Measurements from ENCODE around the gene ITGB5. TPM values are rescaled to one million over a fixed set of nuclear protein-coding genes. Genes with fewer than 3 reads are reported as not detected.

Gene ITGB5
- total RNA-seq, 1 experiment from 2014 or later: 67.2 TPM

DNA sequence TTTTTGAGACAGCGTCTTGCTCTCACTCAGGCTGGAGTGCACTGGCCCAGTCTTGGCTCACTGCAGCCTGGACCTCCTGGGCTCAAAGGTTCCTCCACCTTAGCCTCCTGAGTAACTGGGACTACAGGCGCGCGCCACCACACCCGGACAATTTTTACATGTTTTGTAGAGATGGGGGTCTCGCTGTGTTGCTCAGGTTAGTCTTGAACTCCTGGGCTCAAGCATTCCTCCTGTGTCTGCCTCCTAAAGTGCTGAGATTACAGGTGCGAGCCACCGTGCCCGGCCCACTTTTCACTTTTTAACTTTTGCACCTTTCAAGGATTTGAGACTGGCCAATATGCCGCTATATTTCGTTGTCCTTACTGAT is 750 bp upstream of the ITGB5 start:
- Histone ChIP-seq H3K9me3 (ENCODE audit: low read length) (no peaks in the 10 kb centered on the region), H3K36me3 (ENCODE audit: low read depth, low read length) (no peaks in the 10 kb centered on the region), H4K20me1 (ENCODE audit: low read length) (no peaks in the 10 kb centered on the region), H3F3A (ENCODE audit: low read length, unreplicated experiment) (no peaks in the 10 kb centered on the region), H3K9me2 (replicated peaks; ENCODE audit: low read length) (no peaks in the 10 kb centered on the region), H2AFZ (ENCODE audit: low read length) (no peak overlapping the region), H3K27me3 (ENCODE audit: low read length) (no peaks in the 10 kb centered on the region), H3K4me2 (ENCODE audit: low read length) (peak overlapping the region; percentile 98), H3K4me3 (ENCODE audit: low read length) (peak overlapping the region; percentile 83), H3K27ac (ENCODE audit: low read length) (no peak overlapping the region), H3K4me1 (ENCODE audit: insufficient read depth, low read length) (peaks cover 30% of the 10 kb centered on the region), H3K9ac (ENCODE audit: low read length) (peak overlapping the region; percentile 74; the same call in 1 of the 2 replicates), H3K79me2 (ENCODE audit: low read length) (peaks cover 20% of the 10 kb centered on the region)
- intact Hi-C loops (cut with micrococcal nuclease): loop anchor here (1.0 kb wide), 1 partner anchor 9 kb away; no protein-coding TSS in a partner anchor
- DNase-seq (no peak), ATAC-seq (no peak)
- TF ChIP-seq EZH2 (IDR thresholded peaks at IDR 0.05; ENCODE audit: low read length, unreplicated experiment) (no peak), CTCF (conservative IDR thresholded peaks at IDR 0.05; ENCODE audit: low read depth, low read length) (no peak), EZH2phosphoT487 (IDR thresholded peaks at IDR 0.05; ENCODE audit: borderline replicate concordance, low read length) (no peak)
- BruUV-seq (replicated peaks): no TSS peak
- CTCF ChIA-PET: interaction anchor here (1.0 kb wide), 1 partner anchor 101 kb away, joined by 3 read pairs; no protein-coding TSS in a partner anchor
- POLR2A ChIA-PET (ENCODE audit: unreplicated experiment): interaction anchor here (0.6 kb wide), 1 partner anchor 423 kb away, joined by 3 read pairs; no protein-coding TSS in a partner anchor

DNA sequence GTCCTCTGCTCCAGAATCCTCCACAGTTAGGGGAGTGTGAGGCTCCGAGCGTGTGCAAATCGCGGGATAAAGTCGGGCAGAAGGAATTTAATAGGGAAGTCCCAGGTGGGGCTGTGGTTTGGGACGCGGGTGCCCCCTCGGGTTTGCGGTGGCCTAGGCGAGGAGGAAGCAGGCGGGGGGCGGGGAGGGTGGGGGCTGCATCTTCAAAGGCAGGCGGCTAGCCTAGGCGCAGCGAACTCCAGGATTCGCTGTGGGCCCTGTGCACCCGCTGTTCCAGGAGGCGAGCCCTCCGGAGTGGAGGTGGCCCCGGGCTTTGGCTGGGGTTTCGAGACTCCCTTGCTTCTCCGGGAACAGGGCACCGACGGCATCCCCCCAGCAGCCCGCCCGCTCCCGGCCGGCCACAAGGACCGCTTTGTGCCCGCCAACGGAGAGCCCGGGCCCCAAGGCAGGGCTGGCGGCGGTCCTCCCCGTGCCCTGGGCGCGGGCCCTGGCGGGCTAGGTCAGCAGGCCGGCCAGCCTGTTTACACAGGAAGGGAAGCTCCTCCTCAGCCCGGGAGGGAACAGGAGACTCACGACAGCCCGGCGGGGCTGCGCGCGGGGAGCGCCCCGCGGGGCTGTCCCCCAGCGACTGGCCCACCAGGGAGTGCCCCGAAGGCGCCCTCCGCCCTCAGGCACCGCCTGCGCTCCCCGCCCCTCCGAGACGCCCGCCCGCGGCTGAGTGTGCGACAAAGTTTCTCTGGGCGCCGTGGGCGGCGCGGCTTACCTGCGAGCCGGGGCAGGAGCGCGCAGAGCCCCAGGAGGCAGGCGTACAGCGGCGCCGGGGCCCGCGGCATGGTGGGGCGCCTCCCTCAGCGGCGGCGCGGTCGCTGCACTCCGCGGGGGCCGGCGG is 753 bp downstream of the ITGB5 start:
- Histone ChIP-seq H3K9me3 (ENCODE audit: low read length) (no peaks in the 10 kb centered on the region), H4K20me1 (ENCODE audit: low read length) (no peaks in the 10 kb centered on the region), H2AFZ (ENCODE audit: low read length) (peak overlapping the region; percentile 61; the same call in 1 of the 2 replicates), H3K36me3 (ENCODE audit: low read depth, low read length) (no peaks in the 10 kb centered on the region), H3K27ac (ENCODE audit: low read length) (peak overlapping the region; percentile 32; the same call in 1 of the 2 replicates), H3F3A (ENCODE audit: low read length, unreplicated experiment) (no peaks in the 10 kb centered on the region), H3K4me3 (ENCODE audit: low read length) (peak overlapping the region; percentile 82), H3K27me3 (ENCODE audit: low read length) (no peaks in the 10 kb centered on the region), H3K9me2 (replicated peaks; ENCODE audit: low read length) (no peaks in the 10 kb centered on the region), H3K4me2 (ENCODE audit: low read length) (peak overlapping the region; percentile 81), H3K9ac (ENCODE audit: low read length) (peak overlapping the region; percentile 74), H3K79me2 (ENCODE audit: low read length) (peaks cover 24% of the 10 kb centered on the region), H3K4me1 (ENCODE audit: insufficient read depth, low read length) (peaks cover 40% of the 10 kb centered on the region)
- intact Hi-C loops (cut with micrococcal nuclease): loop anchor here (1.0 kb wide), 1 partner anchor 7 kb away; no protein-coding TSS in a partner anchor
- CTCF ChIA-PET: no interaction called here
- no peak for TF ChIP-seq EZH2 (IDR thresholded peaks at IDR 0.05; ENCODE audit: low read length, unreplicated experiment)
- no peak for TF ChIP-seq EZH2phosphoT487 (IDR thresholded peaks at IDR 0.05; ENCODE audit: borderline replicate concordance, low read length)
- no peak for TF ChIP-seq CTCF (conservative IDR thresholded peaks at IDR 0.05; ENCODE audit: low read depth, low read length)
- POLR2A ChIA-PET (ENCODE audit: unreplicated experiment): no interaction called here
- DNase-seq (peak; percentile 49), ATAC-seq (peak; percentile 56)
- BruUV-seq (replicated peaks): no TSS peak
